HK-2 (cell line): ENCODE measurements around the gene MYH7B.

ENCODE experiments used
- DNase-seq: peaks from one replicate; pipeline ENCODE4 v3.0.0-alpha.2; 2018; ENCODE audit not compliant: unreplicated experiment

Gene MYH7B

DNA sequence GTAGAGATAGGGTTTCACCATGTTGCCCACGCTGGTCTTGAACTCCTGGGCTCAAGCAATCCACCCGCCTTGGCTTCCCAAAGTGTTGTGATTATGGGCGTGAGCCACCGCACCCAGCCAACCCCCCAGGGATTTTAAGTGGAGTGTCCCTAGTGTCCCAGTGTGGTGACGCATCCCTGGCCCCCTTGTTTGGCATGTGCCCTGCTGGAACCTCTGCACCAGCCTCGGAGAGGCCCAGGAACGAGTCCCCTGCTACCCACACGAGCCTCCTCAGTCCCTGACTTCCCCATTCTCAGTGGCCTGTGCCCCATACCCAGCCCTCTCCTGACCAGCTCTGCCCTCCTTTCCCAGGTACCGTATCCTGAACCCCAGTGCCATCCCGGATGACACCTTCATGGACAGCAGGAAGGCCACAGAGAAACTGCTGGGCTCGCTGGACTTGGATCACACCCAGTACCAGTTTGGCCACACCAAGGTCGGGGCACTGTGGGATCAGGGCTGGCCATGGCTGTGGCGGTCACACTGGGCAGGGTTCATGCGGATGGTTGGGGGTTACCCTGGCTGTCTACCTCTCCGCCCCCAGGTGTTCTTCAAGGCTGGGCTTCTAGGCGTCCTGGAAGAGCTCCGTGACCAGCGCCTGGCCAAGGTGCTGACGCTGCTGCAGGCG lies 37.2 kb downstream of the MYH7B start:
- no peak for DNase-seq

- DNase-seq: no peak
These were observed 38.4 kb downstream of the MYH7B start for GRCh38 chr20:34993941-34994508.

- no peak for DNase-seq
These were observed 39.0 kb downstream of the MYH7B start for GRCh38 chr20:34994509-34995131.

- no peak for DNase-seq
These were observed 39.5 kb downstream of the MYH7B start for GRCh38 chr20:34995192-34995591.

- no peak for DNase-seq
These were observed 40.0 kb downstream of the MYH7B start for GRCh38 chr20:34995696-34996095.

DNA sequence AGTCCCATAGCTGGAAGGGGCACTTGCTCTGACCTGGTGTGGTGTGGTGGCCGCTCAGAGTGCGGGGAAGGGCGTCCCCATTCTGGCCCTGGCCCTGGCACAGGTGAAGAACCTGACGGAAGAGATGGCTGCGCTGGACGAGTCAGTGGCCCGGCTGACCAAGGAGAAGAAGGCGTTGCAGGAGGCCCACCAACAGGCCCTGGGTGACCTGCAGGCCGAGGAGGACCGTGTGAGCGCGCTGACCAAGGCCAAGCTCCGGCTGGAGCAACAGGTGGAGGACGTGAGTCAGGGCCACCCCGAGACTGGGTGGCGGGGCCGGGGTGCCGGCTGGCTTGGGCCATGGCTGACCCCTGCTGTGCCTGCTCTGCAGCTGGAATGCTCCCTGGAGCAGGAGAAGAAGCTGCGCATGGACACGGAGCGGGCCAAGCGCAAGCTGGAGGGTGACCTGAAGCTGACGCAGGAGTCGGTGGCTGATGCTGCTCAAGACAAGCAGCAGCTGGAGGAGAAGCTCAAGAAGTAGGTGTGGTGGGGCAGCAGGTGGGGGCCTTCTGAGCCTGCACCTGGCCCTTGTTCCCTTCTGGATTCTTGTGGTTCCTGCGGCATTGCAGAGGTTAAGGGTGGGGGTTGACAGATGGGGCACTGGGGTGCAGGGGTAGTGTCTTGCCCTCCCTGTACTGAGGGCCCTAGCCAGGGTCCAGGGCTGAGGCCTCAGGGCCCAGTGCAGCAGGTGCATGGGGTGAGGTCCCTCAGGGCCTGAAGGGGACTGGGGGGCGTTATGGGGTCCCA lies 40.8 kb downstream of the MYH7B start:
- DNase-seq: no peak

- no peak for DNase-seq
These were observed 41.5 kb downstream of the MYH7B start for GRCh38 chr20:34997131-34997561.

DNA sequence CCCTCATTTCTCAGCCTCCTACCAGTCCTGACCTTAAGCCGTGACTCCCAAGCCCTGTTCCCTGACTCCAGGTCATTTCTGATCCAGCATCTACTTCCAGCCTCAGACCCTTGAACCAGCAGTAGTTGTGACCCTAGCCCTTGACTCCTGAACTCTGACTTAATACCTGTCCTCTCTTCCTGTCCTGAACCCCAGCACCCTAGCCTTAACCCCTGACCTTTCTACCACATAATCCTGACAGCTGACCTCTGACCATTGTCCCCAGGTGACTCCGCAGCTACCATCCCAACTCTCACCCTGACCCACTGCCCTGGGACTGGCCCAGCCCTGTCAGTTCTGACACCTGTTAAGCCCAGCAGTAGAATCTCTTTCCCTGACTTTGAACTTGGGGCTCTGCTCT lies 42.1 kb downstream of the MYH7B start:
- no peak for DNase-seq

DNA sequence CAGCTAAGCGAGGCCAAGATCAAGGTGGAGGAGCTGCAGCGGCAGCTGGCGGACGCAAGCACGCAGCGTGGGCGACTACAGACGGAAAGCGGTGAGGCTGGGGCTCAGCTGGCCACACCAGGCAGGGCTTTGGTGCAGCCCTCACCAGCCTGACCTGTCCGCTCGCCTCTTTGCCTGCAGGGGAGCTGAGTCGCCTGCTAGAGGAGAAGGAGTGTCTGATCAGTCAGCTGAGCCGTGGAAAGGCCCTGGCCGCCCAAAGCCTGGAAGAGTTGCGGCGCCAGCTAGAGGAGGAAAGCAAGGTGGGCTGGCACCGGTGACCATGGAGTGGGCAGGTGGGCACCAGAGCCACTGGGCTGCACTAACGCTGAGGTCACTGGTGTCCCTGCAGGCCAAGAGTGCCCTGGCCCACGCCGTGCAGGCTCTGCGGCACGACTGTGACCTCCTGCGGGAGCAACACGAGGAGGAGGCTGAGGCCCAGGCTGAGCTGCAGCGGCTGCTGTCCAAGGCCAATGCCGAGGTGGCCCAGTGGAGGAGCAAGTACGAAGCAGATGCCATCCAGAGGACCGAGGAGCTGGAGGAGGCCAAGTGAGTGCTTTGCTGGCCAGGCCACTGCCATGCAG lies 42.8 kb downstream of the MYH7B start:
- no peak for DNase-seq

- no peak for DNase-seq
These were observed 43.4 kb downstream of the MYH7B start for GRCh38 chr20:34999021-34999451.

GRCh38 chr20:34999782-35000181 lies 44.1 kb downstream of the MYH7B start:
- no peak for DNase-seq

- DNase-seq: no peak
These were observed 44.7 kb downstream of the MYH7B start for GRCh38 chr20:35000311-35000921.

GRCh38 chr20:35000922-35001595 lies 45.4 kb downstream of the MYH7B start:
- DNase-seq: no peak

- no peak for DNase-seq
These were observed 46.1 kb downstream of the MYH7B start for GRCh38 chr20:35001596-35002362.

DNA sequence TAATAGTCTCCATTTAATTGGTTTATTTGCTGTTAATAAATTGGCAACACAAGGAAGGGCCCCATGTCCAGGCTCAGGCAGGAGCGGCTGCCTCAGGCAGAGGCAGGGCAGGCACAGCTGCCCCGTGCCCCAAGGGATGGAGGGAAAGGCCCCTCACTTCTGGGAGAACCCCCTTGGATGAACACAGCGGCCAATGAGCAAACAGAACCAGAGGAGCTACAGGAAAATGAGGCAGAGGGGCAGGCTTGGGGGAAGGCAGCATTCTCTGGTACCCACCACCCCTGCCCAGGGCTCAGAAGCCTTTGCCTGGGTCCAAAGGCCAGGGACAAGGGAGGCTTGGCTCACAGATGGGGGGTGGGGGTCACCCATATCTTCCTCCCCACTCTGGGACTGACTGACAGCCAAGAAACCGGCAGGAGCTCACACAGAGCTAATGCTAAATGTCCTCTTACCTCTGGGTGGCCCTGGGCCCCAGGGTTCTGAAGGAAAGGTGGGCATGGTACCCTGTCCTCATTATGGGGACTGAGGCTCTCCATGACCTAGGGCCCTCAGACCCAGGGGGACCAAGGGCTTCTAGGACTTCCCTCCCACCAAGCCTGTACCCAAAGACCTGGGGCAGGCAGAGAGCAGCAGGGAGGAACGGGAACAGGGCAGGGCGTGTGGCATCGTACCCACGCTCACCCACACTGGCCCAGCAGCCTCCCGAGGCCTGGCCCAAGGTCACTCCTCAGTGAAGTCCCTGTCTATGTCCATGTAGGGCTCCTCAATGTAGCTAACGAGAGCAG lies 47.0 kb downstream of the MYH7B start:
- no peak for DNase-seq

- no peak for DNase-seq
These were observed 47.8 kb downstream of the MYH7B start for GRCh38 chr20:35003211-35004031.

DNA sequence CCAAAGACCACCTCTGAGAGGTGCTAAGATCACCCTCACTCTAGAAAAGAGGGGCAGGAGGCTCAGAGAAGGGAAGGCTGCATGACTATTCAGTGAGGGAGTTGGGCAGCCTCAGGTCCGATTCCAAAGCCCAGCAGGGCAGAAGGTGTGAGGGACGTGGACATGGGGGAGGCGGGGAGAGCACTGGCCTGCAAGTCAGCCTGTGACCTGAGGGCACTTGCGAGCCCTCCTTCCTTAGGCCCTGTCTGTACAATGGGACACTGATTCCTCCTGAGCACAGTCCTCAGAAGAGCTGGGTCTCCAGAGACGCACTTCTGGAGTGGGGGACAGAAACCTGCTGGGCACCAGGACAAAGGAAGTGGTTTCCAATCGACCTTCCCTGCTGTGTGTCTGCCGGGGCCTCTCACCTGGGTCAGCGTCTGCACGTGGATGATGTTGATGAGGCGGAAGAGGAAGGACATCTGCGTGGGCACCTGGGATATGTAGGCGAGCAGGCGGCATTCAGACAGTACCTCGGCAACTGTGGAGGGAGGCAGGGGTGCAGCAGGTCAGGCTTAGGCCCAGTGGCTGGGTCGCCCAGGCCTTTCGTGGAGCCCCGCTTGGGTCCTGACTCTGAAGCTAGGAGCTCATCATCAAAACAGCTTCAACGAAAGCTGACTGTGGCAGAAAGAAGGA lies 48.5 kb downstream of the MYH7B start:
- DNase-seq: no peak
